GM12892 (cell line): ENCODE results near the gene NSUN5.

ENCODE experiments used
- POLR2A ChIP-seq: IDR thresholded peaks from 2 replicates; pipeline ENCODE4 v1.6.1; 2011; ENCODE audit warnings: low read depth, low read length, control low read depth
- POLR2AphosphoS5 ChIP-seq: IDR thresholded peaks from 2 replicates; pipeline ENCODE4 v1.6.1; 2011; ENCODE audit warnings: low read depth, low read length, control low read depth

DNA sequence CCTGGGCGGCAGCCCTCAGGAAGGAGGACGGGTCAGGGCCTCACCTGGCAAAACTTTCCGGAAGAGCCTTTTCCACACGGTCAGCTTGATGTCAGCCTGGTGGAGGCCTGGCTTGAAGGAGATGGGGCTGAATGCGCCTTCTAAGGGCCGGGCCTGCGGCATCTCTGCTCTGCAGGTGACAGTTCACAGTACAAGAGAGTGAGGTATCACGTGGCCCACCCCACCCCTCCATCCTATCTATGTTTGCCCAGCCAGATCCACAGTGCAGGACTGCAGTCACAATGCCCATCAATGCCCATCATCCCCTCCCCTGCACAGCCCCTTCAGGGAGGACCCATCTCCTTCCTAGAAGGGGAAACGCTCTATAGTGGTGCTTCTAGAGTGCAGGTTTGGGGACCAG lies 7.9 kb upstream of the NSUN5 start:
- TF ChIP-seq POLR2A = no peak
- no peak for TF ChIP-seq POLR2AphosphoS5
